ENCODE measurements around the gene BARHL2.
A peak's percentile ranks its signal among the peaks of the same experiment; 100 is the strongest.

The BARHL2 gene

DNA sequence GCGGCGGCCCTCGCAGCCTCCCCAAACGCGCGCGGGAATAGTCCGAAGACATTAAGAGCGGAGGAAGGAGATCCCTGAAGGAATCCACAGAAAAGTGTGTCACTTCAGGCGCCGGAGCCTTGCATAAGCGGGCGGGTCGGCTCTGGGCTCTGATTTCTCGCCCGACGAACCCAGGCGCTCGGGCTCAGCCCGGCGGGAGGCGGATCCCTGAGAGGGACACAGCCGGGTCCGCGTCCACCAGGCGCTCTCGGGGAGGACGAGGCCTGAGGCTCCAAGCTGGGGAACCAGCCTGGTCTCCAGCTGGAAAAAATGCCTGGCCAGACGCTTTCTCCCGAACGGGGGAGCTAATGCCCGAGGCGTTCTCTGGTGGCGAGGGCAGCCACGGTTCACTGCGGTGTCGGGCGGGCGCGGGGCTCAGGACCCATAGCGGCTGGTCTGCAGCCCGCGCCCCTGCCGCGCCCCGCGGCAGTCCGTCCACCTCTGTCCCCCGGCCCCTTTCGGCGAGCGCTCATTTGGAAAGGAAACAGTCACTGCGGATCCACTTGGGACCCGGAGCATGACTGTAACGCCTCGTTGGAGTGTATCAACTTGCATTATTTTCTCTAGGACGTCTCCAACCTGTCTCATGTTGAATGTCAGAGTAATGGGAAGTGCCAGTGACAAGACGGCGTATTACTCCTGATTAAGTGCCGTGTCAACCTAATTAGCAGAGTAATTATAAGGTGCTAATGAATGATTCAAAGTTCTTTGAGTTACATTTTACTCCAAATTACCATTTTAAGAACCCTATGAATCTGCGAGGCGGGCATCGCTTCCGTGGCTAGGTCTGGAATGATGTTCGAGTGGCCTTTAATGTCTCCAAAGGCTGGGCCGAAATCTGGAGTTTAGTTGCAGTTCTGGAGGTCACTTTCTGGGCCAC, 1.6 kb upstream of the BARHL2 start:
- Histone ChIP-seq H3K4me3 (ENCODE audit: low read depth, low read length) (peak overlapping the region; percentile 62), H3K27ac (no peak overlapping the region), H3K27me3 (ENCODE audit: insufficient read depth, low read depth, severe bottlenecking) (peaks cover 59% of the 10 kb centered on the region), H3K9me3 (ENCODE audit: severe bottlenecking) (no peaks in the 10 kb centered on the region), H3K36me3 (no peaks in the 10 kb centered on the region)
- TF ChIP-seq, protein P1, sequence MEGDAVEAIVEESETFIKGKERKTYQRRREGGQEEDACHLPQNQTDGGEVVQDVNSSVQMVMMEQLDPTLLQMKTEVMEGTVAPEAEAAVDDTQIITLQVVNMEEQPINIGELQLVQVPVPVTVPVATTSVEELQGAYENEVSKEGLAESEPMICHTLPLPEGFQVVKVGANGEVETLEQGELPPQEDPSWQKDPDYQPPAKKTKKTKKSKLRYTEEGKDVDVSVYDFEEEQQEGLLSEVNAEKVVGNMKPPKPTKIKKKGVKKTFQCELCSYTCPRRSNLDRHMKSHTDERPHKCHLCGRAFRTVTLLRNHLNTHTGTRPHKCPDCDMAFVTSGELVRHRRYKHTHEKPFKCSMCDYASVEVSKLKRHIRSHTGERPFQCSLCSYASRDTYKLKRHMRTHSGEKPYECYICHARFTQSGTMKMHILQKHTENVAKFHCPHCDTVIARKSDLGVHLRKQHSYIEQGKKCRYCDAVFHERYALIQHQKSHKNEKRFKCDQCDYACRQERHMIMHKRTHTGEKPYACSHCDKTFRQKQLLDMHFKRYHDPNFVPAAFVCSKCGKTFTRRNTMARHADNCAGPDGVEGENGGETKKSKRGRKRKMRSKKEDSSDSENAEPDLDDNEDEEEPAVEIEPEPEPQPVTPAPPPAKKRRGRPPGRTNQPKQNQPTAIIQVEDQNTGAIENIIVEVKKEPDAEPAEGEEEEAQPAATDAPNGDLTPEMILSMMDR (IDR thresholded peaks at IDR 0.05; ENCODE audit: low read depth, low read length) = no peak
- peak; percentile 50 for DNase-seq

GRCh38 chr1:90717665-90718410, 736 bp upstream of the BARHL2 start:
- H3K36me3 ChIP-seq = no peaks in the 10 kb centered on the region
- TF ChIP-seq, protein P1 (IDR thresholded peaks at IDR 0.05; ENCODE audit: low read depth, low read length) = no peak
- peak; percentile 76 for DNase-seq
- no peak overlapping the region for H3K27ac ChIP-seq
- H3K27me3 ChIP-seq (ENCODE audit: insufficient read depth, low read depth, severe bottlenecking) = peaks cover 61% of the 10 kb centered on the region
- peak overlapping the region; percentile 62 for H3K4me3 ChIP-seq (ENCODE audit: low read depth, low read length)
- H3K9me3 ChIP-seq (ENCODE audit: severe bottlenecking) = no peaks in the 10 kb centered on the region

DNA sequence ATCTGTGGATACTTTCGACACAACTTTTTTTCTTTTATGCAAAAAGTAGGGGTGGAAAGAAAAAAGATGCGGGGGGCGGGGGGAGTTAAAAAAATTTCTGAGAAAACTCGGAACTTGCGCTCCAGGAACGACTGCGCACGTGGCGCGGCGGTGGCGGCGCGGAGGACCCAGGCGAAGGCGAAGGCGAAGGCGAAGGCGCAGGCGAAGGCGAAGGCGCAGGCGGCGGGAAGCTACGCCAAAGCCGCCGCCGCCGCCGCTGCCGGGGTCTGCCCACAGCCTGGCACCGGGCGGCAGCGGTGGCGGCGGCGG, 208 bp upstream of the BARHL2 start:
- DNase-seq = no peak
- Histone ChIP-seq H3K4me3 (ENCODE audit: low read depth, low read length) (peak overlapping the region; percentile 51), H3K27ac (no peak overlapping the region), H3K36me3 (no peaks in the 10 kb centered on the region), H3K9me3 (ENCODE audit: severe bottlenecking) (no peaks in the 10 kb centered on the region), H3K27me3 (ENCODE audit: insufficient read depth, low read depth, severe bottlenecking) (peaks cover 59% of the 10 kb centered on the region)
- TF ChIP-seq, protein P1 (IDR thresholded peaks at IDR 0.05; ENCODE audit: low read depth, low read length) = no peak

- TF ChIP-seq, protein P1 (IDR thresholded peaks at IDR 0.05; ENCODE audit: low read depth, low read length) = no peak
- H3K36me3 ChIP-seq = no peaks in the 10 kb centered on the region
- no peak for DNase-seq
- no peak overlapping the region for H3K27ac ChIP-seq
- no peaks in the 10 kb centered on the region for H3K9me3 ChIP-seq (ENCODE audit: severe bottlenecking)
- peak overlapping the region; percentile 51 for H3K4me3 ChIP-seq (ENCODE audit: low read depth, low read length)
- peaks cover 62% of the 10 kb centered on the region for H3K27me3 ChIP-seq (ENCODE audit: insufficient read depth, low read depth, severe bottlenecking)
Measured at GRCh38 chr1:90716243-90716551, 905 bp downstream of the BARHL2 start.

- Histone ChIP-seq H3K9me3 (ENCODE audit: severe bottlenecking) (no peaks in the 10 kb centered on the region), H3K36me3 (no peaks in the 10 kb centered on the region), H3K27me3 (ENCODE audit: insufficient read depth, low read depth, severe bottlenecking) (peaks cover 63% of the 10 kb centered on the region), H3K27ac (no peak overlapping the region), H3K4me3 (ENCODE audit: low read depth, low read length) (no peak overlapping the region)
- TF ChIP-seq, protein P1 (IDR thresholded peaks at IDR 0.05; ENCODE audit: low read depth, low read length) = no peak
- DNase-seq = no peak
Measured at GRCh38 chr1:90715309-90715708, 1.8 kb downstream of the BARHL2 start.
